CD14-positive monocyte (primary cell): ENCODE measurements around the gene ELAPOR1. TPM values are rescaled to one million over a fixed set of nuclear protein-coding genes. Genes with fewer than 3 reads are reported as not detected.

Experiments used
- DNase-seq, 3 donors: peaks; one replicate each; pipeline ENCODE4 v3.0.0-alpha.2; 2011 to 2022
- H2AFZ ChIP-seq: 2 replicates; pipeline ENCODE4 v1.6.0; 2012; ENCODE audit warnings: mild to moderate bottlenecking, low read depth, low read length, inconsistent platforms; ENCODE audit not compliant: insufficient read depth, poor library complexity, severe bottlenecking
- H3K27ac ChIP-seq, 2 donors: 1 replicate in 1 of 2; 2 replicates in 1 of 2; pipeline ENCODE4 v1.5.1; 2012 to 2013; ENCODE audit warnings: low read length in 2 of 2, control low read depth in 1 of 2, inconsistent platforms in 1 of 2, low read depth in 1 of 2, mild to moderate bottlenecking in 1 of 2
- H3K27me3 ChIP-seq, 2 donors: one replicate each; pipeline versions ENCODE4 v1.6.0 to v1.6.1; 2011 to 2013; ENCODE audit warnings: low read length in 2 of 2; ENCODE audit not compliant: control insufficient read depth in 2 of 2, insufficient read depth in 2 of 2
- H3K36me3 ChIP-seq, 2 donors: replicated peaks in 1 of 2; 1 replicate in 1 of 2; 2 replicates in 1 of 2; pipeline versions ENCODE4 v1.5.1 to v1.6.1; 2012 to 2013; ENCODE audit warnings: low read length in 2 of 2, control low read depth in 1 of 2, inconsistent platforms in 1 of 2, mild to moderate bottlenecking in 1 of 2; ENCODE audit not compliant: insufficient read depth in 2 of 2, control insufficient read depth in 1 of 2
- H3K4me1 ChIP-seq, 2 donors: 1 replicate in 1 of 2; 2 replicates in 1 of 2; pipeline versions ENCODE4 v1.5.1 to v1.6.1; 2012 to 2013; ENCODE audit warnings: low read length in 2 of 2, control low read depth in 1 of 2, inconsistent platforms in 1 of 2, mild to moderate bottlenecking in 1 of 2, moderate library complexity in 1 of 2; ENCODE audit not compliant: insufficient read depth in 2 of 2, control insufficient read depth in 1 of 2
- H3K4me2 ChIP-seq: replicated peaks from 2 replicates; pipeline ENCODE3; 2012; ENCODE audit warnings: low read length, moderate library complexity, mild to moderate bottlenecking; ENCODE audit not compliant: poor library complexity, severe bottlenecking; ENCODE audit errors: extremely low read depth
- H3K4me3 ChIP-seq, 3 experiments: fragments of 200-600 bp in 1 of 3; sonication (generic) in 1 of 3; replicated peaks in 1 of 3; 1 replicate in 2 of 3; 2 replicates in 1 of 3; pipeline ENCODE4 v1.5.1; 2011 to 2013; ENCODE audit warnings: low read length in 3 of 3, mild to moderate bottlenecking in 3 of 3, control low read depth in 2 of 3, low read depth in 2 of 3, inconsistent platforms in 1 of 3, moderate library complexity in 1 of 3
- H3K79me2 ChIP-seq: 2 replicates; pipeline ENCODE4 v1.6.0; 2012; ENCODE audit warnings: mild to moderate bottlenecking, control low read depth, inconsistent platforms, low read length, moderate library complexity; ENCODE audit not compliant: insufficient read depth
- H3K9ac ChIP-seq: 2 replicates; pipeline ENCODE4 v1.6.0; 2017; ENCODE audit warnings: low read length, mild to moderate bottlenecking; ENCODE audit not compliant: insufficient read depth, poor library complexity, severe bottlenecking
- H3K9me3 ChIP-seq, 2 donors: replicated peaks in 1 of 2; 1 replicate in 1 of 2; 2 replicates in 1 of 2; pipeline versions ENCODE4 v1.5.1 to v1.6.1; 2012 to 2013; ENCODE audit warnings: low read length in 2 of 2, control low read depth in 1 of 2; ENCODE audit not compliant: control insufficient read depth in 1 of 2, insufficient read depth in 1 of 2
- H4K20me1 ChIP-seq: 2 replicates; pipeline ENCODE4 v1.6.0; 2012; ENCODE audit warnings: mild to moderate bottlenecking, low read length, control low read depth, moderate library complexity; ENCODE audit not compliant: insufficient read depth
- H3K27ac Mint-ChIP-seq, 7 donors: one replicate each; pipeline ENCODE4 v1.8.0; 2020; ENCODE audit warnings: mild to moderate bottlenecking in 7 of 7, mixed read lengths in 7 of 7, moderate library complexity in 6 of 7, inconsistent platforms in 2 of 7
- H3K27me3 Mint-ChIP-seq, 3 donors: one replicate each; pipeline ENCODE4 v1.8.0; 2021 to 2022; ENCODE audit warnings: low read depth in 3 of 3, mild to moderate bottlenecking in 3 of 3, mixed read lengths in 3 of 3, moderate library complexity in 3 of 3, inconsistent platforms in 1 of 3
- H3K36me3 Mint-ChIP-seq, 2 donors: one replicate each; pipeline ENCODE4 v1.8.0; 2020; ENCODE audit warnings: mixed read lengths in 2 of 2, inconsistent platforms in 1 of 2, mild to moderate bottlenecking in 1 of 2
- H3K4me1 Mint-ChIP-seq: one replicate; pipeline ENCODE4 v1.8.0; 2020; ENCODE audit warnings: mild to moderate bottlenecking, mixed read lengths
- H3K4me3 Mint-ChIP-seq, 2 donors: one replicate each; pipeline ENCODE4 v1.8.0; 2020; ENCODE audit warnings: mild to moderate bottlenecking in 2 of 2, mixed read lengths in 2 of 2, moderate library complexity in 1 of 2
- H3K9me3 Mint-ChIP-seq, 7 donors: one replicate each; pipeline ENCODE4 v1.8.0; 2020 to 2022; ENCODE audit warnings: mixed read lengths in 7 of 7, mild to moderate bottlenecking in 6 of 7, moderate library complexity in 6 of 7, inconsistent platforms in 2 of 7
- CTCF ChIP-seq: fragments of 200-600 bp; IDR thresholded peaks from one replicate; pipeline ENCODE4 v1.8.0; 2022; ENCODE audit warnings: antibody characterized with exemption, mild to moderate bottlenecking
- WGBS: methylation state at CpG from one replicate; pipeline ENCODE4 v1.1.5; 2013; ENCODE audit warnings: missing lambda C conversion rate; ENCODE audit not compliant: insufficient coverage; 5-methylcytosine and 5-hydroxymethylcytosine counted together
- intact Hi-C, 2 donors: fragments of 100-400 bp; cut with micrococcal nuclease; formaldehyde crosslinking; loops; one replicate each; pipeline versions ENCODE4 v1.15.0 to v1.15.1; 2023
- polyA plus RNA-seq, 3 donors: library from polyadenylated mRNA; depleted of rRNA in 1 of 3; unstranded in 2 of 3; stranded (reverse) in 1 of 3; fragments of 300-500 nt in 2 of 3; fragments of >200 nt in 1 of 3; fragmentation: Illumina TruSeq in 2 of 3; gene quantifications; 1 replicate in 2 of 3; 2 replicates in 1 of 3; pipeline ENCODE4 v1.2.3, GENCODE V29; 2012 to 2021

ELAPOR1 gene
- polyA plus RNA-seq, 3 donors: 0.12 TPM; not detected in 2

- peak overlapping the region in 1 of 3 experiments; percentile 69 for H3K4me3 ChIP-seq
- peaks cover 40% of the 10 kb centered on the region for H3K4me1 Mint-ChIP-seq
These were observed 1.8 kb upstream of the ELAPOR1 start for GRCh38 chr1:109112056-109112651.

More at GRCh38 chr1:109112056-109112651, 1.8 kb upstream of the ELAPOR1 start:
- DNase-seq: peak; percentile 19 to 52 (median 49)
- H3K36me3 Mint-ChIP-seq: peaks cover 3 to 14% of the 10 kb centered on the region in 2 donors
- H3K27me3 Mint-ChIP-seq: peaks cover 34 to 50% (median 48%) of the 10 kb centered on the region in 3 donors
- H3K4me3 Mint-ChIP-seq: peak overlapping the region; percentile 77 to 92
- no peak for TF ChIP-seq CTCF
- H3K9me3 Mint-ChIP-seq: peaks cover 0 to 15% (median 6%) of the 10 kb centered on the region in 7 donors
- H3K36me3 ChIP-seq: no peaks in the 10 kb centered on the region
- intact Hi-C loops: loop anchor here (2.0 to 10.0 kb wide), 3 partner anchors 70 to 147 kb away; partner anchors contain the start of genes CLCC1 (in 2 of the 2) and WDR47 (in 2 of the 2)
- H3K79me2 ChIP-seq: no peaks in the 10 kb centered on the region
- peaks cover 0 to 10% of the 10 kb centered on the region in 2 donors for H3K9me3 ChIP-seq
- no peaks in the 10 kb centered on the region for H4K20me1 ChIP-seq
- peak overlapping the region; percentile 43 for H2AFZ ChIP-seq
- no peak overlapping the region for H3K9ac ChIP-seq
- H3K27ac ChIP-seq: peak overlapping the region in 1 of 2 donors; percentile 24
- 44% methylated on average over 5 of the region's 10 CpGs for WGBS
- H3K4me2 ChIP-seq: peak overlapping the region; percentile 80
- peaks cover 32 to 35% of the 10 kb centered on the region in 2 donors for H3K27me3 ChIP-seq
- H3K4me1 ChIP-seq: peaks cover 33 to 35% of the 10 kb centered on the region in 2 donors
- peak overlapping the region in 6 of 7 donors; percentile 30 to 88 (median 68) for H3K27ac Mint-ChIP-seq
